HEK293T (cell line): ENCODE measurements around the gene RASSF8.

Source experiments
- BHLHE40 ChIP-seq: fragments of 450-650 bp; IDR thresholded peaks from 2 replicates; pipeline ENCODE4 v1.6.1; 2016; ENCODE audit warnings: mild to moderate bottlenecking, moderate library complexity, borderline replicate concordance
- ELF4 ChIP-seq: fragments of 450-650 bp; IDR thresholded peaks from 2 replicates; pipeline ENCODE4 v1.6.1; 2017; ENCODE audit warnings: antibody characterized with exemption
- FOXA1 ChIP-seq: fragments of 450-650 bp; IDR thresholded peaks from 2 replicates; pipeline ENCODE4 v1.6.1; 2016; ENCODE audit warnings: mild to moderate bottlenecking
- FOXK2 ChIP-seq: fragments of 450-650 bp; IDR thresholded peaks from 2 replicates; pipeline ENCODE4 v1.6.1; 2016; ENCODE audit warnings: mild to moderate bottlenecking
- FOXM1 ChIP-seq: fragments of 450-650 bp; IDR thresholded peaks from 2 replicates; pipeline ENCODE4 v1.6.1; 2017; ENCODE audit warnings: mild to moderate bottlenecking, borderline replicate concordance
- L3MBTL2 ChIP-seq: fragments of 450-650 bp; conservative IDR thresholded peaks from 2 replicates; pipeline ENCODE4 v1.6.1; 2016; ENCODE audit warnings: mild to moderate bottlenecking
- PKNOX1 ChIP-seq: fragments of 450-650 bp; IDR thresholded peaks from 2 replicates; pipeline ENCODE4 v1.6.1; 2016
- SP1 ChIP-seq: fragments of 450-650 bp; IDR thresholded peaks from 2 replicates; pipeline ENCODE4 v1.6.1; 2017
- SUZ12 ChIP-seq: fragments of 450-650 bp; IDR thresholded peaks from 2 replicates; pipeline ENCODE4 v1.6.1; 2016; ENCODE audit warnings: mild to moderate bottlenecking
- TARDBP ChIP-seq: fragments of 450-650 bp; IDR thresholded peaks from 2 replicates; pipeline ENCODE4 v1.6.1; 2016

GRCh38 chr12:25995906-25996305 is 37.4 kb downstream of the RASSF8 start:
- no peak for TF ChIP-seq SP1
- TF ChIP-seq L3MBTL2: no peak
- no peak for TF ChIP-seq BHLHE40
- no peak for TF ChIP-seq FOXM1
- no peak for TF ChIP-seq TARDBP
- TF ChIP-seq SUZ12: no peak
- no peak for TF ChIP-seq FOXA1
- TF ChIP-seq FOXK2: no peak
- no peak for TF ChIP-seq PKNOX1
- TF ChIP-seq ELF4: no peak
